NCI-H774 (cell line): ENCODE data around the gene DAB2.
"Not testable (repeated sequence)": the region's sequence is repeated elsewhere in the genome, so short reads cannot be mapped to it uniquely, and the experiment has no call there.

Experiments used
- DNase-seq: peaks from one replicate; lab custom pipeline; 2025; lab: John Stamatoyannopoulos, UW

Gene DAB2

DNA sequence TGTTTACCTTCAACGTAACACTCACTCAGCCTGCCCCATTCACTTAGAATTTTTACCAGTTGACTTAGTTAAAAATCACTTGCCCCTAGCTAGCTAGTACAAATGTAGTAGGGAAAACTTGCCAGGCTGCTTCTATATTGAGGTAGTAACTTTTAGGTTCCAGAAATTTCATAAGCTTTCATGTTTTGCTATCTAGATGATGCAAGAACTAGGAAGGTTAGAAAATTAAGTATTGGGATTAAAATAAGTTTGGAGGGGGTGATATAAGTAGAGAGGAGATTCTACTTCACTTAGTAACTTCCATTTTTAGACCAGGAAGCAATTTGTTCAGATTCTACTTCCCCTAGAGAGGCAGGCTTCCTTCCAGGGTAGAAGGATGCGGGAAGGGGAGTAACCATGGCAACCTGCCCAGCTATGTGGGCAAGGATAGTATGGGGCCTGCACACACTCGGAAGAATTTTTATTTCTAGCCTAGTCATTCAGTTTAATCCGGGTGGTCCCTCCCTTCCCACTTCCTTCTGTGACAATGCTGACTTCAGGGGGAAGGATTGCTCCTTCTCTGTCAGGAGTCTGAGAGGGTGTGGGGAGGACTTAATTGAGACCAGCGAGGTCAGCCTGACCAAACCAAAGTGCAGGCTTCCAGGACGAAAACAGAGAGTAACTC is 4.2 kb downstream of the DAB2 start:
- no peak for DNase-seq

- no peak for DNase-seq
Measured at GRCh38 chr5:39419796-39420195, 5.0 kb downstream of the DAB2 start.

- no peak for DNase-seq
Measured at GRCh38 chr5:39417979-39418378, 6.8 kb downstream of the DAB2 start.

GRCh38 chr5:39415201-39415600 is 9.6 kb downstream of the DAB2 start:
- no peak for DNase-seq

DNA sequence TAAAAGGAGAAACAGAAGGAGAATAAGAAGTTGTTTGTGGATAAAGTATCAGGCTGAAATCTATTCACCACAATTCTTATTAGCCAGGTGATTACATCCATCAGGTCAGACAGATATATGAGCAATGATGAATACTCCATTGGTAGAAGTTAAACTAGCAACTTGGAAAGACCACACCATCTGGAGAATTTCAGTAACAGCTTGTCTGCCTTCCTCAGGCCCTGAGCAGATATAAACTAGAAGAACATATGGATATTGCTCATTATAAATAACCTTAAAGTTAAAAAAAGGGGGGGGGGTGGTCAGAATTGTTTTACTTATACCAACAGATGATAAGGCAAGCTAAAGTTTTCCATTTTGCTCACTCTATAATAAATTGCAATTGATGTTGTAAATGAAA is 10.4 kb downstream of the DAB2 start:
- no peak for DNase-seq

DNA sequence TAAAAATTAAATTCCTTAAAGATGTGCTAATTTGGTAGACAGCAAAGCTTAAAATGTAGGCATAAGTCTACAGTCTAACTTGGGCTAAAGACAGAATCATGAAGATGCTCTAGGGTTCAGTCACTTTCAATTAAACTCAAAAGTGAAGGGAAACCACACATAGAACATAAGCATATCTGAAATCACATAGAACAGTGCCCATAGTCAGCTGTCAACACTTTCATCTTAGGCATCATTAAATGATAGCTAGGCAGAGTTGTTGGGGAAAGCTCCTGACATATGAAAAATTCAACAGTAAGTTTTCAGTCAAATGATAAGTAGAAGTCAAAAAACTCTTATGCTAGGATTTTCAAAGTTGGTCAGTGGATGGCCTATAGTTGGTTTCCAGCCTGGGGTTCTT is 11.0 kb downstream of the DAB2 start:
- no peak for DNase-seq

- no peak for DNase-seq
Measured at GRCh38 chr5:39412721-39413394, 11.9 kb downstream of the DAB2 start.

GRCh38 chr5:39411985-39412384 is 12.8 kb downstream of the DAB2 start:
- DNase-seq, result no peak

- no peak for DNase-seq
Measured at GRCh38 chr5:39411061-39411460, 13.7 kb downstream of the DAB2 start.

- DNase-seq, result no peak
Measured at GRCh38 chr5:39409033-39409432, 15.7 kb downstream of the DAB2 start.

GRCh38 chr5:39405083-39405843 is 19.5 kb downstream of the DAB2 start:
- no peak for DNase-seq

DNA sequence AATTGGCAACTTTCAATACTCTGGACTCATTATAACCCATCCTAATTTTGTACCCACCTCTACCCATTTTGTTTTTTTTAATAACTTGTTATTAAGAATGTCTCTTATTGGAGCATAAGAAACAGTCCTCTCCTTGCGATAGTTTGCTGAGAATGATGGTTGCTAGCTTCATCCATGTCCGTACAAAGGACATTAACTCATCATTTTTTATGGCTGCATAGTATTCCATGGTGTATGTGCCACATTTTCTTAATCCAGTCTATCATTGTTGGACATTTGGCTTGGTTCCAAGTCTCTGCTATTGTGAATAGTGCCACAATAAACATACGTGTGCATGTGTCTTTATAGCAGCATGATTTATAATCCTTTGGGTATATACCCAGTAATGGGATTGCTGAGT is 21.0 kb downstream of the DAB2 start:
- DNase-seq, result not testable (repeated sequence)

GRCh38 chr5:39402140-39402539 is 22.6 kb downstream of the DAB2 start:
- DNase-seq, result not testable (repeated sequence)

DNA sequence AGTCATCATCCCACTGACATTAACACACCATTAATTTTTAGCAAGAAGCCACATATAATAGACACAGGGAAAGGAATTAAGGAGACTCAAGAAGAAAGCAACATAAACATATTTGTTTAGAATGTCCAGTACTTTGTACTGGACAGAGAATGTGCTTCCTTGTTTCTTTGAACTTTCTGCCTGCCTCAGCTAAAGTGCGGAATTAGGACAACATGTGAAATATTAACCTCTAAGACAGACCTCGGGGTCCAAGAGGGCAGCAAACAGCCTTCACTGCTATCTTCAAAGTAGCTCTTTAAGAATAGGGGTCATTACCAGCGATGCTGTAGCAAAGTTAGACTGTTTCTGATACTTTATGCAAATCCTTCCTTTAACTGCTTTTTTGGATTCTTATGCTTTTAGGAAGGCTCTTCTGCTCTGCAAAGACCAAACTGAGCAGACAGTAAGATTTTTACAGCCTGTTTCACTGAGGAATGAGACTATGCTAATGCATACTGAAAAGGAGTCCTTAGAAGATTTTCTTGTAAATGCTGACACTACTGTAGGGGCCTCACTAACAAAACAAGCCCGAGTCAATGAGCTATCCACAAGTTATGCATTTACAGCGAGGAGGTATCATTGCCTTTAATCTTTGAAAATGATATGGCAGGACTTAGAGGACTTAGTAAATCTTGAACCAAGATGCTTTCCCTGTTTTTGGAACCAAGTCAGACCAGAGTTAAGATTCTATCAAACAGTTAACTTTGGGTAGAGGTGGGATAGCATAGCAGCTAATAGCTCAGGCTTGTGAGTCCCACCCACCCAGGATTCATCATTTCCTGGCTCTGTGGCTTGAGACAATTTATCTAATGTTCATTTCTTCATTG is 23.8 kb downstream of the DAB2 start:
- DNase-seq, result no peak

DNA sequence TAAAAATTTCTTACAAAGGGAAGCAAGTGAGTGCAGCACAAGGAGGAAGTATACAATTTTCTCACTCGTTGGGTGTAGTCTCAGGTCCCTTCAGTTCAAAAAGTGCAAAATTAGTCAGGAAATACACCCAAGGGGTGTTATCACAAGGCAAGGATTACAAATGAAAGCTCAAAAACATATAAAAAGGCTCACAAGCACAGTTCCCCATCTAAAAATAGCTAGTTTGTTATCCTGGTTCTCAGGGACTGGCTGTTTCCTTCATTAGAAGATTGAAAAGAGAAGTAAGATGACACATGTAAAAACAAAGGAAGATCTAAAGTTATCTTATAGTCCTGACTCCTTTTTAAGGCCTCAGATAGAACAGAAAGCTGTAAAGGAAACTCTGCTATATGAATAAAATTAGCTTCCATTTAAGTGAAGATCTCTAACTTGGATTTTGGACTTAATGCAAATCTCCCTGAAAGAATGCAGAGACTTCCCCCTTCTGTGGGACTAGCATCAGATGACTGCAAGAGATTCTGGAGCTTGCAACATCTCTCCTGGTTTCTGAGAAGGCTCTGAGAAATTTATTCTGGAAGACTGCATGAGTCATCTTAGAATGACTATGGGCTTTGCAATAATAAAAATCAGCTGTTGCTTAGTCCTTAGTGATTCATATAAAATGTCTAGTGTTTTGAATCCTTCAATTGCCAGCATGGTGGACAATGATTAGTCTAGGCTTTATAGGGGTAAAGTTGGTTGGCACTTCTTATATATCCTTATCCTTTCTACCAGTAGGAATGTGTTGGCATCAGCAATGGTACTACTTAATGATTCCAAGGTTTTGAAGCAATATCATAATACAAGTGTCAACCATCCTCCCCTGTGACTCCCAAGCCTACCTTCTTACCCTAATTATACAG is 25.4 kb downstream of the DAB2 start:
- no peak for DNase-seq

GRCh38 chr5:39396843-39397242 is 27.9 kb downstream of the DAB2 start:
- DNase-seq, result no peak

DNA sequence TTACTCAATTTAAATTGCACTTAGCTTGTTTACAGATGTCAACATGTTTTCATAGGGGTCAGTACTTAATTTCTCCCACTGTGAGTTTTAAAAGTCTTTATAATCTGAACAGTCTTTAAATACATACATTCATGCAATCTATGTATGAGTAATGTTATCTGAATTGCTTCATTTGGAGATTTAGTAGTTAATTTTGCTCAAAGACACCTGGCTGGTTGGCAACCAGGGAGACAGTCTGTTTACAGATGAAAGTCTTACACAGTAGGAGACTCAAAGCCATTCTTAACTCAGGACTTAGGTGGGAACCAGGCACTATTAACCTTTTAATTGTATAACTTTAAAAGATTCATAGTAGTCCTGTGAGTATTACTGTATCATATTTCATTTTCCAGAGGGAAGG is 29.3 kb downstream of the DAB2 start:
- DNase-seq, result no peak

- DNase-seq, result no peak
Measured at GRCh38 chr5:39394946-39395345, 29.8 kb downstream of the DAB2 start.

DNA sequence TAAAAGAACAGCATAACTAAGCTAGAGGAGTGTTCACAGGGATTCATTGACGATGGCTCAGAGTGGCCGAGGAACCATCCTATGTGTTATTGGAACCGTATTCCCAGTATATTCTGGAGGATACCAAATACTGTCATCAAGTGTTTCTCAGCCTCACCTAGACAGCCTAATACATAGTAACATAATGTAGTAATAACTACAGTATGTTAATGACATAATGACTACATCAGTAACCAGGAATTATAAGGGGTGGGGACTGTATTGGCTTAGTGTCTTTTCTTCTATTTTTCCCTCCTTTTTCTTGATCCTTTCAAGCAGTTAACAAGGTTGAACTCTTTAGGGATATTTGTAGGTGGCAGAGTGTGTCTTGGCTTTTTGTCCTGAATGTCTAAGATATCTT is 33.8 kb downstream of the DAB2 start:
- DNase-seq, result no peak

DNA sequence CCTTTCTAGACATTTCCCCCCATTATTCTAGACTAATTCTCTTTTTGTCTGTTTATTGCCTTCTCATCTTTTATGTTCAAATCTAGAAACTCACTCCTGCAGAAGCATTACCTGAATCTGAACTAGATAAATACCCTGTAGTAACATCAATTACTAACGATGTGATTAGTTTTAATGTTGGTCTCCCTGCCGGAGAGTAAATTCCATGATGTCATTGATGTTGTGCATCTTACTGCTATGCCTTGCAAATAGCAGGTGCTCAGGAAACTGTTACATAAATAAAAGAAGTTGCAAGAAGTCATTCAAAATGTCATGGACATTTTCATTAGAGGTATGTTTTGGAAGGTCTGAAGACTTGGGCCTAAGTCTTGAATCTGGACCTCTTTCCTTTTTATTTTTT is 37.5 kb downstream of the DAB2 start:
- DNase-seq, result no peak

DNA sequence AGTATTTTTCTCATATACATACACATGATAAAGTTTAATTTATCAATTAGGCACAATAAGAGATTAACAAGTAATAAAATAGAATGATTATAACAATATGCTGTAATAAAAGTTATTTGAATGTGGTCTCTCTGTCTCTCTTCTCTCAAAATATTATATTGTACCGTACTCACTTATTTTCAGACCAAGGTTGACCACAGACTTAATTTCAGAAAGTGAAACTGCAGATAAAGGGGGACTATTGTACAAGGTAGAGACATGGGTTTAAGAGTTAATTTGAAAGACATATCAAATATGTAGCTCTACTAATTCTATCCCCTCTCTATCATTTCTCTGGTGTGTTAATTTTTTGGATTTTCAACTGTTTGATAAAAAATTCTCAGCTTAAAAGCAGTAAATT is 40.5 kb downstream of the DAB2 start:
- DNase-seq, result no peak
